Left renal pelvis (tissue), 4 donors: ENCODE data around the gene VWA5A. TPM values are rescaled to one million over a fixed set of nuclear protein-coding genes. Genes with fewer than 3 reads are reported as not detected.
"Not testable (repeated sequence)": the region's sequence is repeated elsewhere in the genome, so short reads cannot be mapped to it uniquely, and the experiment has no call there.

ENCODE experiments used
- DNase-seq, 4 donors: peaks; one replicate each; pipeline ENCODE4 v3.0.0-alpha.2; 2013; ENCODE audit warnings: low read depth in 4 of 4, low spot score in 3 of 4
- polyA plus RNA-seq, 4 donors: library from polyadenylated mRNA; unstranded; fragments of 120-200 nt; gene quantifications; one replicate each; pipeline ENCODE4 v1.2.1, GENCODE V29; 2013; ENCODE audit not compliant: insufficient read length in 4 of 4

Gene VWA5A
- polyA plus RNA-seq, 4 donors = 13.1 to 16.2 (median 15.1) TPM

GRCh38 chr11:124085997-124086846 is 29.0 kb upstream of the VWA5A start:
- DNase-seq = no peak

- no peak for DNase-seq
These were observed 24.3 kb upstream of the VWA5A start for GRCh38 chr11:124090996-124091395.

- DNase-seq = no peak
These were observed 21.9 kb upstream of the VWA5A start for GRCh38 chr11:124093330-124093729.

GRCh38 chr11:124094731-124095130 is 20.5 kb upstream of the VWA5A start:
- DNase-seq = no peak

GRCh38 chr11:124096364-124096763 is 18.9 kb upstream of the VWA5A start:
- DNase-seq = no peak

GRCh38 chr11:124098141-124098540 is 17.1 kb upstream of the VWA5A start:
- no peak for DNase-seq

- no peak for DNase-seq
These were observed 13.5 kb upstream of the VWA5A start for GRCh38 chr11:124101737-124102136.

GRCh38 chr11:124108156-124108555 is 7.1 kb upstream of the VWA5A start:
- DNase-seq = no peak

- no peak for DNase-seq
These were observed 5.9 kb upstream of the VWA5A start for GRCh38 chr11:124109377-124109776.

- DNase-seq = no peak
These were observed 5.0 kb upstream of the VWA5A start for GRCh38 chr11:124110201-124110600.

GRCh38 chr11:124113890-124114289 is 1.4 kb upstream of the VWA5A start:
- DNase-seq = no peak

GRCh38 chr11:124115782-124116616 is 749 bp downstream of the VWA5A start:
- DNase-seq = no peak

- no peak for DNase-seq
These were observed 3.9 kb downstream of the VWA5A start for GRCh38 chr11:124119103-124119502.

GRCh38 chr11:124120891-124121290 is 5.6 kb downstream of the VWA5A start:
- DNase-seq = no peak

- no peak for DNase-seq
These were observed 6.9 kb downstream of the VWA5A start for GRCh38 chr11:124122123-124122522.

GRCh38 chr11:124123622-124124021 is 8.4 kb downstream of the VWA5A start:
- no peak for DNase-seq

GRCh38 chr11:124127134-124127533 is 11.9 kb downstream of the VWA5A start:
- not testable (repeated sequence) for DNase-seq

- no peak for DNase-seq
These were observed 27.8 kb downstream of the VWA5A start for GRCh38 chr11:124143034-124143433.

GRCh38 chr11:124147951-124148350 is 32.7 kb downstream of the VWA5A start:
- no peak for DNase-seq

GRCh38 chr11:124150684-124151083 is 35.4 kb downstream of the VWA5A start:
- no peak for DNase-seq

GRCh38 chr11:124152770-124153407 is 37.6 kb downstream of the VWA5A start:
- DNase-seq = no peak
